Osteoblast (primary cell): Measurements from ENCODE around the gene MSH5. TPM values are rescaled to one million over a fixed set of nuclear protein-coding genes. Genes with fewer than 3 reads are reported as not detected.

Experiments used
- DNase-seq: peaks from one replicate; pipeline ENCODE4 v3.0.0; 2011; ENCODE audit warnings: low spot score, mixed read lengths; ENCODE audit not compliant: insufficient read length; ENCODE audit errors: missing footprints
- H2AFZ ChIP-seq: 2 replicates; pipeline ENCODE4 v1.6.0; 2011; ENCODE audit warnings: mild to moderate bottlenecking, low read length
- H3K27ac ChIP-seq: 2 replicates; pipeline ENCODE4 v1.5.1; 2011; ENCODE audit warnings: mild to moderate bottlenecking, low read depth, low read length, moderate library complexity
- H3K27me3 ChIP-seq: 2 replicates; pipeline ENCODE4 v1.6.0; 2012; ENCODE audit warnings: mild to moderate bottlenecking, control low read depth, inconsistent platforms, low read length, moderate library complexity; ENCODE audit not compliant: insufficient read depth
- H3K36me3 ChIP-seq: 2 replicates; pipeline ENCODE4 v1.5.1; 2011; ENCODE audit warnings: mild to moderate bottlenecking, low read length, control low read depth, moderate library complexity; ENCODE audit not compliant: insufficient read depth
- H3K4me1 ChIP-seq: 2 replicates; pipeline ENCODE4 v1.5.1; 2011; ENCODE audit warnings: mild to moderate bottlenecking, low read length, control low read depth, moderate library complexity; ENCODE audit not compliant: insufficient read depth
- H3K4me2 ChIP-seq: 2 replicates; pipeline ENCODE4 v1.6.0; 2011; ENCODE audit warnings: mild to moderate bottlenecking, low read length; ENCODE audit not compliant: insufficient read depth
- H3K4me3 ChIP-seq: fragments of 200-600 bp; sonication (generic); 3 replicates; pipeline ENCODE4 v1.5.1; 2012; ENCODE audit warnings: mild to moderate bottlenecking, low read length, inconsistent platforms; ENCODE audit not compliant: insufficient read depth
- H3K79me2 ChIP-seq: 2 replicates; pipeline ENCODE4 v1.6.0; 2012; ENCODE audit warnings: mild to moderate bottlenecking, low read length, control low read depth, inconsistent platforms; ENCODE audit not compliant: insufficient read depth
- H3K9me3 ChIP-seq: 2 replicates; pipeline ENCODE4 v1.5.1; 2011; ENCODE audit warnings: low read depth, low read length, control low read depth
- H4K20me1 ChIP-seq: 2 replicates; pipeline ENCODE4 v1.6.0; 2012; ENCODE audit warnings: mild to moderate bottlenecking, low read length, control low read depth; ENCODE audit not compliant: insufficient read depth
- CTCF ChIP-seq: IDR thresholded peaks from 2 replicates; pipeline ENCODE4 v1.5.1; 2011; ENCODE audit warnings: mild to moderate bottlenecking, low read depth, low read length, moderate library complexity; ENCODE audit errors: extremely low read depth
- total RNA-seq: library from RNA; depleted of rRNA; stranded (reverse); fragments of >200 nt; gene quantifications from 2 replicates; pipeline ENCODE4 v1.2.3, GENCODE V29; 2012

The MSH5 gene
- total RNA-seq, 1 donor, result 13.0 TPM

DNA sequence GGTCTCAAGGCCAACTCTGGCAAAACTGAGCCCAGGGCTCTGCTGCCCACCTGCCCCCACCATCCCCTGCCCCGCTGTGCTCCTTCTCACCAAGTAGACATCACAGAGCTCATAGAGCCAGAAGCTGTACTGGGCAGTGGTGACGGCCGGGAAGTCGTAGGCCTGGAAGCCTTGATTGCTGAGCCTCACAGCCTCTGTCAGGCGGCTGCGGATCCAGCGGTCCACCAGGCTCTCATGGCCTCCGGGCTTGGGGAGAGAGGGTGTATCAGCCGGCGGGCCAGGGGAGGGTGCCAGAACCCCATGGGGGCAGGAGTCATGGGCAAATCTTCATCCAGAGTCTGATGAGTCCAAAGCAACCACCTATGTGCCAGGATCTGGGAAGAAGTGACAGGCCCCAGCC, 40.1 kb downstream of the MSH5 start:
- no peaks in the 10 kb centered on the region for H3K9me3 ChIP-seq
- TF ChIP-seq CTCF, result no peak
- no peaks in the 10 kb centered on the region for H3K27me3 ChIP-seq
- H3K4me3 ChIP-seq, result no peak overlapping the region
- H3K79me2 ChIP-seq, result no peaks in the 10 kb centered on the region
- no peak overlapping the region for H3K4me2 ChIP-seq
- H3K27ac ChIP-seq, result no peak overlapping the region
- peaks cover 12% of the 10 kb centered on the region for H3K4me1 ChIP-seq
- no peak overlapping the region for H2AFZ ChIP-seq
- peaks cover 3% of the 10 kb centered on the region for H4K20me1 ChIP-seq
- H3K36me3 ChIP-seq, result peaks cover 51% of the 10 kb centered on the region
- DNase-seq, result peak; percentile 57

DNA sequence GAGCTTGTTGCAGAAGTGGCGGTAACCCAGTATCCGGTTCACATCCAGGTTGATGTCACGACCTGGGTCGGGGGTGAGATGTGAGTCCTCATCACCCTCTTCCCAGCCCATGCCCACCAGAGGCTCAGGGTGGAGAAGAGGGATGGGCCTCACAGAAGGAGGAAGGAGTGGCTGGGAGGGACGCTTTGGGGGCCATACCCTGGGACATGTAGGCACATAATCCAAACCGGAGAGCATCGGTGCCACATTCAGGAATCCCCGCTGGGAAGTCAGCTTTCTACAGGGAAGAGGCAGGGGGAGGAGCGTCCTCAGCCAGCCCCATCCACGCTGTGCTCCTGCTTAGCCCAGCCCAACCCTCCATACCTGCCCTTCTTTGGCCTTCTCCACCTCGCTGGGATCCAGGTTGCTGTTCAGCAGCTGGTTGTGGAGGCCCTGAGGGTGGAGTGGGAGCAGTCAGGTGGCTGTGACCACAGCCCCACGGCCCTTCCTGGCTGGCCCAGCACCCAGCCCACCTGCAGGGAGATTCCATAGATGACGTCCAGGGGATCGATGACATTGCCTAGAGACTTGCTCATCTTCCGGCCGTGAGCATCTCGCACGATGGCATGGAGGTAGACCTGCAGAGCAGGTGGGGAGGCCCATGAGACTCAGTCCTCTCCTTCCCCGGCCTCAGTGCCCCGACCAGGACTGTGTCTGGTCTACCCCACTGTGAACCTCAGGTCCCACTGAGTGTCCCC, 40.9 kb downstream of the MSH5 start:
- Histone ChIP-seq H3K4me2 (no peak overlapping the region), H3K27me3 (no peaks in the 10 kb centered on the region), H3K36me3 (peaks cover 59% of the 10 kb centered on the region)

DNA sequence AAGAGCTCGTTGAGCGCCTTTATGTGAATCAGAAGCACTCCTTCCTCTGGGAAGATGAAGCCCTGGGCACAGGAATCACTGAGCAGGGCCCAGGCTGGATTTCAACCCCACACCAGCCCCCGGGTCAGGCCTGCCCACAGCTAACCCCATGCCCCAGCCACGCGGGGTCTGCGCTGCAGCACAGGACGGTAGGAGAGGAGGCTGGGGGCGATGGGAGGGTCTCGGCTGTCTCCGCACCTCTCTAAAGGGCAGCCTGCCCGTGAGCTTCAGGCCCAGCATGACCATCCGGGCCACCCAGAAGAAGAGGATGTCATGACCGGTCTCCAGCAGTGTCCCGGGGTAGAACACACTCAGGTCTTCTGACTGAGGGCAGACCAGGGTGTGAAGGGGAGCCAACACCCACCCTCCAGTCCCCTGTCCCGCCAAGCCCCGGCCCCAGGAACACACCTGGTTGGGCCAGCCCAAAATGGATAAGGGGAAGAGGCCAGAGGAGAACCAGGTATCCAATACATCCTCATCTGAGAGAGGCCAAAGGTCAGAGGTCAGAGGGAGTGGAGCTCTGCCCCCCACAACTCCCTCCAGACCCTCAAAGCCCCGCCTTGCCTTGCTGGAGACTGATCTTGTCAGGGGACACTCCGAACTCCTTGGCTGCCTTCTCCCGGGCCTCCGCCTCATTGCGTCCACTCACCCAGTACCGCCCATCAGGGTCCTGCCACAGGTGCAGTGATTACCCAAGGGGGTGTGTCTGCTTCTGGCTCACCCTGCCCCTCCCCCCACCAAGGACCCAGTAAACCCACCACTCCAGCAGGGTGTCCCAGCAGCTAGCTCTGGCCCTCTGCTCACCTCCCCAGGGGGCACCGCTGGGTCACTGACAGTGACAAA, 41.7 kb downstream of the MSH5 start:
- H3K4me1 ChIP-seq, result peaks cover 12% of the 10 kb centered on the region
- H3K27me3 ChIP-seq, result no peaks in the 10 kb centered on the region
- no peak for TF ChIP-seq CTCF
- H3K36me3 ChIP-seq, result peaks cover 60% of the 10 kb centered on the region
- H2AFZ ChIP-seq, result no peak overlapping the region
- no peak overlapping the region for H3K4me2 ChIP-seq
- peaks cover 3% of the 10 kb centered on the region for H4K20me1 ChIP-seq
- no peak overlapping the region for H3K4me3 ChIP-seq
- no peaks in the 10 kb centered on the region for H3K79me2 ChIP-seq
- DNase-seq, result peak; percentile 63
- no peaks in the 10 kb centered on the region for H3K9me3 ChIP-seq
- no peak overlapping the region for H3K27ac ChIP-seq

More for the DNA sequence above, 40.9 kb downstream of the MSH5 start:
- peaks cover 12% of the 10 kb centered on the region for H3K4me1 ChIP-seq
- H3K27ac ChIP-seq, result no peak overlapping the region
- peaks cover 3% of the 10 kb centered on the region for H4K20me1 ChIP-seq
- no peak overlapping the region for H2AFZ ChIP-seq
- no peak for TF ChIP-seq CTCF
- H3K9me3 ChIP-seq, result no peaks in the 10 kb centered on the region
- no peaks in the 10 kb centered on the region for H3K79me2 ChIP-seq
- peak; percentile 55 for DNase-seq
- H3K4me3 ChIP-seq, result no peak overlapping the region
